Medulla oblongata (tissue), 1 donor: ENCODE results near the gene ATP11C.
A peak's percentile ranks its signal among the peaks of the same experiment; 100 is the strongest.

Experiments
- DNase-seq: peaks from one replicate; pipeline ENCODE4 v3.0.0-alpha.2; 2015; ENCODE audit errors: extremely low spot score

Gene ATP11C

GRCh38 chrX:139804482-139804881 is 128.4 kb downstream of the ATP11C start:
- no peak for DNase-seq

GRCh38 chrX:139803224-139803623 is 129.6 kb downstream of the ATP11C start:
- no peak for DNase-seq

DNA sequence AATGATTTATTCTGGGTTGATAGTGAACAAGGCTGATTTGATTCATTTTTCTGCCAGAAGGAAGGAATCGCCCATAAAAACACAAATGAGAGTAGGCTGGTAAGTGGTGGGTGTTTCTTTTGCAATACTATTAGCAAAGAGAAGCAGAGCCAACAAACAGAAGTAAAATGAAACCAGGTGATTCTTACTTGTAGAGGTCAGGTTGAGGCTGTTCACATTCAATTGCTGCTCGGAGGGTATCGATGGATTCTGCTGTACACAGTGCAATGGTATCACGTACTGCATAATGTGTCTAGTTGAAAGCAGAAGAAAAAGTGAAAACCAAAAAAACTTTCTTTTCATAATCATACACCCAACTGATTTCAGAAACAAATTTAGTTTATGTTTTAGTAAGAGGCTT is 130.8 kb downstream of the ATP11C start:
- no peak for DNase-seq

- DNase-seq: no peak
These were observed 131.4 kb downstream of the ATP11C start for GRCh38 chrX:139801397-139801813.

GRCh38 chrX:139798701-139799100 is 134.2 kb downstream of the ATP11C start:
- no peak for DNase-seq

GRCh38 chrX:139795196-139795595 is 137.7 kb downstream of the ATP11C start:
- no peak for DNase-seq

GRCh38 chrX:139787601-139788000 is 145.3 kb downstream of the ATP11C start:
- DNase-seq: no peak

DNA sequence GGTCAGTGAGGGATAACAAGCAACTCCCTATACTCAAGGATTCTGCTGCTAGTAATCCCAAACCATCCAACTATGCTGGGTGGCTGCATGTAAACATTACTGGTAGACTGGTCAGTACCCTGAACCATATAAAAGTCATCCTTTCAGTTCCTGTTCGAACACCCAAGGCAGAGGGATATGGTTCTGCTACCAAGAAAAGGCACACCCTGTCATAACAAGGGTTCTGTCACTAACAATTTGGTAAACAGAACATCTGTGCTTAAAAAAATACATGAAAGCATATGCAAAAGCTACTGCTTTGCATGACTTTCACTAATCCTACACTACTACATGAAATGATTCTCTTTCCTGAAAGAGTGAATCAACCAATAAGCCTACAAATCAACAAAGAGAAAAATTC is 148.0 kb downstream of the ATP11C start:
- DNase-seq: no peak

GRCh38 chrX:139783959-139784358 is 148.9 kb downstream of the ATP11C start:
- no peak for DNase-seq

GRCh38 chrX:139783030-139783429 is 149.8 kb downstream of the ATP11C start:
- peak; percentile 9 for DNase-seq

GRCh38 chrX:139776599-139776998 is 156.3 kb downstream of the ATP11C start:
- DNase-seq: no peak

GRCh38 chrX:139770366-139770765 is 162.5 kb downstream of the ATP11C start:
- no peak for DNase-seq

DNA sequence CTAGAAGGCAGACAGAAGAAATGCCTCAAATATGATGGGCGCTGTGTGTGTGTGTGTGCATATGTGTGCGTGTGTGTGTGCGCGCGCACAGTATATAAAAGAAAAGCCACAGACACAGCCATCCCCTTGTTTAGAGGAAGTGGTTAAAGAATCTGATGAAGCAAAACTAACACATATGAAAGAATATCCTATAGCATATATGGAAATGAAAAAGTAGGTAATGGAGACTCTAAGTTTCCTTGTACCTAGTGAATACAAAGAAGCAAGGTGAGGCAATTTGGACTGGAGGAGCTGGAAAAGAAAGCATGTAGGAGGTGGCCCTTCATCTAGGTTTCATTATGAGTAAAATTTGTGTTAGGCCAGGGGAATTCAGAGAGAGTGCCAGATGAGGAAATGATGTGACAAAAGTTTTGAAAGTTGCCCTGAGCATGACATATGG is 166.3 kb downstream of the ATP11C start:
- no peak for DNase-seq

- DNase-seq: no peak
These were observed 170.3 kb downstream of the ATP11C start for GRCh38 chrX:139762400-139763183.

DNA sequence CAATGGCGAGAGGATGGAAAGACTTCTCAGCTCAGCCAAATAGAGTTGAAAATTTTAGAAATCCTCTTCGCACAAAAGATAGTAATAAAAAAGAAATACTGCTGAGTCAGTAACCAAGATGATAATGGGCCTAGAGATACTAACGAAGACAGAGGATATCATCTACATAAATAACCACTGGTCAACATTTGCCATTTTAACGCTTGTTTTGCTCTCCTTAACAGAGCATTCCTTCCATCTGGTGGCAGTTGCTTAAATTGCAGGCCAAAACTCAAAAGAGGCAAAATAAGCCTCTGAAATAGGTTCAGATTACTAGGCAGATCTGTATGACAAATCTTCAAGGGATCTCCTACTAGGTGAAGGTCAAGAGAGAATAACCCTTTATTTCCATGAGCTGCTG is 173.2 kb downstream of the ATP11C start:
- peak; percentile 12 for DNase-seq

- DNase-seq: no peak
These were observed 174.0 kb downstream of the ATP11C start for GRCh38 chrX:139758809-139759208.

DNA sequence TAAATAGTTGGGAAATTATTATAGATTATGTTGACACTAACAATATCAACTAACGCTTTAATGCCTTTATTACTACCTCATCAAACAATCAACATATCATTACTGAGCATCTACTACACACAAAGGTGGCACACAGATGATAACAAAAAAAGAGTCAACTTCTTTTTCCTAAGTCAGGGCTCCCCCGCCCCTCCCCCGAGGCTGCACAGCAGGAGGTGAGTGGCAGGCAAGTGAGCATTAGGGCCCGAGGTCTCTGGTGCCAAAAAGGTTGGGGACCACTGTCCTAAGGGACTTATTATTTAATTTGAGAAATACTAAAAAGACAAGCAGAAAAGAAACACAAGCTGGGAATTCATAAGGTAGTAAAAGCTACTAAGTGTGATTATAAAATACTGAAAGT is 174.6 kb downstream of the ATP11C start:
- DNase-seq: no peak

GRCh38 chrX:139751053-139751452 is 181.8 kb downstream of the ATP11C start:
- DNase-seq: no peak

GRCh38 chrX:139750390-139750789 is 182.5 kb downstream of the ATP11C start:
- DNase-seq: no peak

- DNase-seq: no peak
These were observed 193.7 kb downstream of the ATP11C start for GRCh38 chrX:139739138-139739537.

DNA sequence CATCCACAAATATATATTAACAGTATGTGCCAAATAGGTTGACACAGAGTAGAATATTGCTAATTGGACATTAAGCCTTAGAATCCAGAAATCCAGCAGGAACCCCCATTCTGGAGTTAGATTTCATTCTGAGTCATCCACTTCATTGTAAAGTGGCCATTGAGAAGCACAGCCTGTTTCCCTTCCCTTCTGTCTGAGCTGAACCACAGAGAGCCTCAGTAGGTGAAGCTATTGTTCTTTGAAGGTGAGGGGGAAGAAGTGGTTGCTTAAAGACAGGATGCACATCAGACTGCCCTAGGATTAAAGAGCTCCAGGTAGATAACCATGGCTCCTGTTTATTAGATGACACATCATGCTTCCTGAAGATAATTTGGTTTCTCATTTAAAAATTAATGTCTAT is 194.3 kb downstream of the ATP11C start:
- no peak for DNase-seq

DNA sequence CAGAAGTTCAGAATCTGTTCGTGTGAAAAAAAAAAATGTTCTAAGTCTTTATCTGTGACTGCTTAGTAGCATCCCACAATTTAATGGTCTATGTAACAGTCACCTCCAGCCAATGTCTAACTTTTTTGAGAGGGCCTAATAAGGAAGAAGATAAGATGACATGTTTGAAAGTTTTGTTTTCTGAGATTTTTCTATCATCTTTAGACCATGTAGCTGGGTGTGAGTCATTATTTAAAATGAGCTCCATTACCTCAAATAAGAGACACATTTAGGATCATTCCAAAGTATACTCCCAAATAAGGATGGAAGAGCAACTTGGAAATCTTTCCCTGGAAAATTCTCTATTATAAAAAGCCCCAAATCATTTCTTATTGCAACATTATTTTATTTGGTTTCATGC is 196.7 kb downstream of the ATP11C start:
- DNase-seq: no peak

- DNase-seq: no peak
These were observed 197.9 kb downstream of the ATP11C start for GRCh38 chrX:139734996-139735395.

GRCh38 chrX:139725720-139726119 is 207.1 kb downstream of the ATP11C start:
- no peak for DNase-seq
